ENCODE measurements around the gene RNF5.

GRCh38 chr6:32212076-32212760 lies 34.0 kb downstream of the RNF5 start:
- TF ChIP-seq EZH2 (optimal IDR thresholded peaks at IDR 0.05; ENCODE audit: low read depth, low read length) = no peak
- no peak for TF ChIP-seq EZH2phosphoT487 (IDR thresholded peaks at IDR 0.05; ENCODE audit: low read length)
- TF ChIP-seq, protein P1, sequence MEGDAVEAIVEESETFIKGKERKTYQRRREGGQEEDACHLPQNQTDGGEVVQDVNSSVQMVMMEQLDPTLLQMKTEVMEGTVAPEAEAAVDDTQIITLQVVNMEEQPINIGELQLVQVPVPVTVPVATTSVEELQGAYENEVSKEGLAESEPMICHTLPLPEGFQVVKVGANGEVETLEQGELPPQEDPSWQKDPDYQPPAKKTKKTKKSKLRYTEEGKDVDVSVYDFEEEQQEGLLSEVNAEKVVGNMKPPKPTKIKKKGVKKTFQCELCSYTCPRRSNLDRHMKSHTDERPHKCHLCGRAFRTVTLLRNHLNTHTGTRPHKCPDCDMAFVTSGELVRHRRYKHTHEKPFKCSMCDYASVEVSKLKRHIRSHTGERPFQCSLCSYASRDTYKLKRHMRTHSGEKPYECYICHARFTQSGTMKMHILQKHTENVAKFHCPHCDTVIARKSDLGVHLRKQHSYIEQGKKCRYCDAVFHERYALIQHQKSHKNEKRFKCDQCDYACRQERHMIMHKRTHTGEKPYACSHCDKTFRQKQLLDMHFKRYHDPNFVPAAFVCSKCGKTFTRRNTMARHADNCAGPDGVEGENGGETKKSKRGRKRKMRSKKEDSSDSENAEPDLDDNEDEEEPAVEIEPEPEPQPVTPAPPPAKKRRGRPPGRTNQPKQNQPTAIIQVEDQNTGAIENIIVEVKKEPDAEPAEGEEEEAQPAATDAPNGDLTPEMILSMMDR (IDR thresholded peaks at IDR 0.05; ENCODE audit: low read length) = no peak

All from MM.1S (cell line).